NCI-H2196 treated with DMSO at 0.1 percent for 48 hours (cell line): Measurements from ENCODE around the gene CDC42.
"Not testable (repeated sequence)": the region's sequence is repeated elsewhere in the genome, so short reads cannot be mapped to it uniquely, and the experiment has no call there.

Experiments used
- DNase-seq: peaks from one replicate; lab custom pipeline; 2025; ENCODE audit not compliant: unreplicated experiment; lab: John Stamatoyannopoulos, UW

The CDC42 gene

GRCh38 chr1:22052115-22053016 is at the start of gene CDC42:
TSS of gene CDC42 (plus strand) at chr1:22052709. CDS start at chr1:22078479, 25,770 bp downstream.
- DNase-seq, result peak; percentile 84

DNA sequence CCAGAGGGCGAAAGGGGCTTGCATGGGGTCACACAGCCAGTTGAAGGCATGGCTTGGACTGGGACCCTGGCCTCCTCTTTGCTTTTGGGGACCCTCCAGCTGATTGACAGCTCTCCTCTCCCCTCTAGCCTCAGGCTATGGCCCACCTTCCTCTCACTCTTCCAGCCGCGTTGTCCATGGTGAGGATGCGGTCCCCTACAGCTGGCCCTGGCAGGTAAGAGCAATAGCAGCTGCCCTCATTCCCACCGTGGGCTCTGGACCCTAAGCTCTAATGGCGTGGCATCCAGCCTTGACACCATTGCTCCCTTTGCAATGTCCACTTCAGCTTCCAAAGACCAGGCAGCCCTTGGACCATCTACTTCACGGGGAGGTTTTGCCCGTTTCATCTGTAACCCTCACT is 49.6 kb upstream of the CDC42 start:
- not testable (repeated sequence) for DNase-seq

GRCh38 chr1:22003959-22004358 is 48.5 kb upstream of the CDC42 start:
- not testable (repeated sequence) for DNase-seq

DNA sequence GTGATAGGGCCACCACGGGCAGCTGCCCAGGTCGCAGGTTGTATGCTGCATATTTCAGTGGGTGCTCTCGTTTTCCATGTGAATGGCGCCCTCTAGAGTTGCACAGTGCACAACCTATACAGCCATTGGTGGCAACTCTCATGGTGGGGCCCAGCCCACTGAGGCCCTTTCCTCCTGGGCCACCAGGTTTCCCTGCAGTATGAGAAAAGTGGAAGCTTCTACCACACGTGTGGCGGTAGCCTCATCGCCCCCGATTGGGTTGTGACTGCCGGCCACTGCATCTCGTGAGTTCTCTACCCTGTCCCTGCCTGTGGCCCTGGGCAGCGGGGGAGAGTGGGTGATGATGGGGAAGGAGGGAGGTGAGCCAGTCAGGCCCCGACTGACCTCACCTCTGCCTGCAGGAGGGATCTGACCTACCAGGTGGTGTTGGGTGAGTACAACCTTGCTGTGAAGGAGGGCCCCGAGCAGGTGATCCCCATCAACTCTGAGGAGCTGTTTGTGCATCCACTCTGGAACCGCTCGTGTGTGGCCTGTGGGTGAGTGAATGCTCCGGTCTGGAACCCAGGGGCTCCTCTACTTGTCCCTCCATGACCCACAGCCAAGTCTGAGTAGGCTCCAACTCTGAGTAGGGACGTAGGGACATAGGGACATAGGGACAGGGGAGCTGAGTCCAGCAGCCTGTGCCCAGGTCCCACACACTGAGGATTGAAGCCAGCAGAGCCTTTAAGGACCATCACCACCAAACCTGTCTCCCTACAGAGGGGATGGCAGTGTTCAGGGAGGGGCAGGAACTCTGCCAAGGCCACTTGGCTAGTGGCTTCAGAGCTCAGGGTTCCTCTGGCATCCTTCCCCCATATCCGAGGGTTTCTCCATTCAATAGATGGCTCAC is 47.0 kb upstream of the CDC42 start:
- not testable (repeated sequence) for DNase-seq

DNA sequence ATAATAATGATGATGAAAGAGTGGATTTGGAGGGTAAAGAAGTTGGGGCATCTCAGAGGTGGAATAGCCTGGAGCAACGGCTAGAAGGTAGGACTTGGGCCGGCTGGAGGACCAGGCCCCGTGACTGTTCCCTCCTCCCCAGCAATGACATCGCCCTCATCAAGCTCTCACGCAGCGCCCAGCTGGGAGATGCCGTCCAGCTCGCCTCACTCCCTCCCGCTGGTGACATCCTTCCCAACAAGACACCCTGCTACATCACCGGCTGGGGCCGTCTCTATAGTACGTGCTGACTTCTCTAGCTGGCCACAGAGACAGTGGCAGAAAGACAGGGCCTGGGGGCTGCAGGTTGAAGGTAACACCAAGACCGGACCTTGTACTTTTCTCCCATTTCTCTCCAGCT is 45.8 kb upstream of the CDC42 start:
- DNase-seq, result not testable (repeated sequence)

- DNase-seq, result not testable (repeated sequence)
These were observed 45.2 kb upstream of the CDC42 start for GRCh38 chr1:22007262-22007661.

DNA sequence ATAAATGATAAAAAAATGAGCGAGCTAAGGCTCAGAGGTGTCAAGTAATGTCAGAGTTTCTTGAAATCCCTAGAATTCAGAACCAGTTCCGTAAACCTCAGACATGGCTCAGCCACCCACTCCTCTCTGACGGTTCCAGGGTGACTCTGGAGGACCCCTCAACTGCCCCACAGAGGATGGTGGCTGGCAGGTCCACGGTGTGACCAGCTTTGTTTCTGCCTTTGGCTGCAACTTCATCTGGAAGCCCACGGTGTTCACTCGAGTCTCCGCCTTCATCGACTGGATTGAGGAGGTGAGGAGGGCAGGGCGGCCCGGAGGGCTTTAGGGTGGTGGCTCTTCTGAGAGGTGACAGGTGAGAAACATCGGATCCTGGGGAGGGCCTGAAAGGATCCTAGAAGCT is 42.9 kb upstream of the CDC42 start:
- not testable (repeated sequence) for DNase-seq

DNA sequence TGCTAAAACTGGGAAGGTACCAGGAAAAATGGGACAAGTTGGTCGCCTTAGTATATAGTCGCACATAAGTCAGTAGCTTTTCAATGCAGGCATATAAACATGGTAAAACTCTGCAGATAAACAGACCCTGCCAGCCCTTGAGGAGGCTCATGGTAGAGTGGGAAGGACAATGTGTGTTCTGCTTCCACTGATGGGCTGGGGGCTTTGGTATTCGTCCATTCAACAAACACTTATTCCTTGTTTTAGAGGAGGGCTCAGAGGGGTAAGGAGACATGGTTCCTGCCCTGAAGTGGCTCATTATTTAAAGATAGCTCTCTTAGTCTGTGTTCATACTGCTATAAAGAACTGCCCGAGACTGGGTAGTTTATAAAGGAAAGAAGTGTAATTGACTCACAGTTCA is 39.8 kb upstream of the CDC42 start:
- DNase-seq, result not testable (repeated sequence)

DNA sequence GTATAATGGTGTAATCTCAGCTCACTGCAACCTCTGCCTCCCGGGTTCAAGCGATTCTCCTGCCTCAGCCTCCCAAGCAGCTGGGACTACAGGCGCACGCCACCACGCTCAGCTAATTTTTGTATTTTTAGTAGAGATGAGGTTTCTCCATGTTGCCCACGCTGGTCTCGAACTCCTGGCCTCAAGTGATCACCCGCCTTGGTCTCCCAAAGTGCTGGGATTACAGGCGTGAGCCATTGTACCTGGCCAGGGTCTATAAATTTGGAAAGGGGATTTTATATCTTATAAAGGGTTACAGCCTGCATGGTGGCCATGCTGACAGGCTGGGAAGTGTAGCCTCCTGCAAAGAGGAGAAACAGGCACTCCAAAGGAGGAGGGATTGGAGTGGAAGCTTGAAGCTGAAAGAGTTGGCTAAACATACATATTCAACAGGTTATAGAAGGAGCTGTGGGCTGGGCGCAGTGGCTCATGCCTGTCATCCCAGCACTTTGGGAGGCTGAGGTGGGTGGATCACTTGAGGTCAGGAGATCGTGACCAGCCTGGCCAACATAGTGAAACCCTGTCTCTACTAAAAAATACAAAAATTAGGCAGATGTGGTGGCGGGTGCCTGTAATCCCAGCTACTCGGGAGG is 37.8 kb upstream of the CDC42 start:
- DNase-seq, result not testable (repeated sequence)

GRCh38 chr1:22018583-22019559 is 33.6 kb upstream of the CDC42 start:
- DNase-seq, result no peak

GRCh38 chr1:22021061-22021460 is 31.4 kb upstream of the CDC42 start:
- DNase-seq, result no peak

DNA sequence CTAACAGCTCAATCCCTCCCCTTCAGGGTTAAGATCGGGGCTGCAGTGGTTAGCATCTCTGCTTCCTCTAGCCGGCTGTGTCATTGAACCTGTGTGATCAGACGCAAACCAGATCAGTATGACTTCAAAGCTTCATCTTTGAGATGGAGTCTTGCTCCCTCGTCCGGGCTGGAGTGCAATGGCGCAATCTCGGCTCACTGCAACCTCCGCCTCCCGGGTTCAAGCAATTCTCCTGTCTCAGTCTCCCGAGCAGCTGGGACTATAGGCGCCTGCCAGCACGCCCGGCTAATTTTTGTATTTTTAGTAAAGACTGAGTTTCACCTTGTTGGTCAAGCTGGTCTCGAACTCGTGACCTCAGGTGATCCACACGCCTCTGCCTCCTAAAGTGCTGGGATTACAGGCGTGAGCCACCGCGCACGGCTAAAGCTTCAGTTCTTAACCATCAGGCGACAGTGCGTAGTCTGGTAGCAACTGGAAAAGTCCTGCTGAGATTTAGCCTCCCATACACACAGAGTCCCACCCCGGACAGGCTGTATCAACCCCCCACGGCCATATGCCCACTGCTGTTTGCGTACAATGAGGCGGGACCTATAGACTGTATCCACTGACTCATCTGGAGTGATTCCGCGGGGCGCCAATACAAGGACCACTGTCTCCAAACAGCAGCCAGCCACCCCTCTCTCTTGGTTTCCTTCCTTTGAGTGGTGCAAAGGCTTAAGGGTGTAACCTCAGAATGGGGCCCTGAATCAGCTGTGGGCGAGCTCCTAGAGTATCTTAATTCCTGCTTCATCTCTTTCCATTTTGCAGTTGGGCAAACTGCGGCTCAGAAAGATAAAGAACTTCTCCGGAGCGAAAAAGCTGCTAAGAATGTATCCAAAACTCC is 27.8 kb upstream of the CDC42 start:
- peak; percentile 78 for DNase-seq

DNA sequence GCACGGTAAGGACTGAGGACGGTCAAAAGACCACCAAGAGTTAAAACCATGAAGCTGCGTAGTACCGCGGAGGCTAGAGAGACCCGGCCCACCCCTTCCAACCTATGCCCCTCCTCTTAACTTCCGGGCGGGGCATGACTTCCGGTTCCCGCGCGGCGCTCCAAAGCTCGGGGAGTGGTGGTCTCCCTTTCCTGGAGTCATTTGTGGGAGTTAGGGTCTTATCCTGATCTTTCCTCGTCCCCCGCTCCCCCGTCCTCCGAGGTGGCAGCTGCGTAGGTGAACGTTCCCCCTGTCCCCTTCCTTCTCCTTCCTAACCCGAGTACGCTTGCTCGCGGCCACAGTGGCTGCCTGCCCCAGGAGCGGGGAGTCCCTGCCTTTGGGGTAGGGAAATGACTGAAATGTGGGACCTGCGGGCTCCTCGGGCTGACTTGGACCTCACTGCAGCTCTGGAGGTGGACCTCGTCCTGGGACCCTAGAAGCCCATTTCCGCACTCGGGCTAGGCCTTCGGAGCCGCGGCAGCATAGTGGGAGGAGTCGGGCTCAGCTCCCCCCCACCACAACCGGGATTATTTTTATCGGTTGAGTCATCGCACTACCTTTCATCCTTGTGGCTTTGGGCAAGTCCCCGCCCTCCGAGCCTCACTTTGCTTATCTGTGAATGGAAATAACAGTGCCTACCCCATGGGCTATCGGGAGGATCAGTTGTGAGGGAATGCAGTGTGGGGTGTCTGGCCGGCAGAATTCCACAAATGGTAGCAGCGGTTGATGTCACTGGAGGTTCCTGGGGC is 26.9 kb upstream of the CDC42 start:
- DNase-seq, result peak; percentile 92

- DNase-seq, result no peak
These were observed 25.6 kb upstream of the CDC42 start for GRCh38 chr1:22026924-22027289.

DNA sequence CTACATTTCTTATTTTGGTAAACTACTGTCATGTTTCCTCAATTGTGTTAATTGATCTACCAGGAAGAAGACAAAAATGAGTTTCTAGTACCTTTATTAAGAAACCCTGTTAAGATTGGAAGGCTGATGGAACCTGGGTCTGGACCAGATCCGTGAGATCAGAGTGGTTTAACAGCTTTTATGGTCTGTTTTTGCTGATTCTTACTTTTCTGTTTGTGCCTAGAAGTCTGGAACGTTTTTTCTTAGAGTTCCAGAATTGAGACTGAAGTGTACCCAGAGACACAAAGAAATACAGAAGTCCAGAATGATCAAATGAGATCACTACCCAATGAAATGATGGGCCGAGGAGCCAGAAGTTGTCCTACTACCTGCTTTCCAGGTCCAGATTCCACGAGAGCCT is 22.5 kb upstream of the CDC42 start:
- DNase-seq, result no peak

GRCh38 chr1:22030473-22030872 is 22.0 kb upstream of the CDC42 start:
- no peak for DNase-seq

DNA sequence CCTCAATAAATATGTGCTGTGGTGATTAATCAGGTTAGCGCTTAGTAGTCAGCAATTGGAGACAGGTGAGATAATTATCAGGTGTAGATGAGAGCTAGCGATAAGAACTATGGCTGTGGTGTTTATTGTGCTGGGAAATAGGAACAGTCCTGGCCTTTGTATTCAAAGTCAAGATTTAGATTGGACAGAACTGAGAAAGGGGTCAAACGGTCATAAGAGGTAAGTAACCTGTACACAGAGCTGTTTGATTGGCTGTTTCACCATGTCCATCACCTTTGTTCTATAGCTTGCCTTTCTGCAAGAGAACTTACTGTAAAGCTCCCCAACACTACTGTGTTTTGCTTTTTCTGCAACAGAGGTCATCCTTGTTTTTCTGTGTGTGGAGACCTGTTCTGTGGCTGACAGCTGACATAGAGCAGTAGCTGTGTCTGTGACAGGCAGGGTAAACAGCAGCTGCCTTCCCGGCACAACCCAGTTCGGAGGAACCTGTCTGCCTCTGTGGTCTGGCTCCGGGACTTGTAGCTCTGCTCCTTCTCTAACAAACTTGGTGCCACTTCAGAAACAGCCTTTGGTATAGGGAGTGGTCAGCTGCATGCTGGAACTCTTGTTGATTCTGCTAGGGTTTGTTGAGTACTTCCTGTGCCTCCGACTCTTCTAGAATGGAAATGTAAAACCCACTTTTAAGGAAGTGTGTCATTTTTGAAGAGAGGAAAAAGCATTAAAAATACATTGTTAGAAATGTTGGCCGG is 21.1 kb upstream of the CDC42 start:
- DNase-seq, result no peak

- DNase-seq, result not testable (repeated sequence)
These were observed 17.7 kb upstream of the CDC42 start for GRCh38 chr1:22034834-22035233.
